Astrocyte (in vitro differentiated cells and primary cell): ENCODE results near the gene KDM6A.

Experiments used
- EZH2 ChIP-seq: IDR thresholded peaks from 2 replicates; pipeline ENCODE4 v1.6.1; 2012; ENCODE audit warnings: mild to moderate bottlenecking, low read length, inconsistent platforms; ENCODE audit not compliant: insufficient read depth
- TF ChIP-seq, protein P1 (sequence below): IDR thresholded peaks from 2 replicates; pipeline ENCODE4 v1.5.1; 2011; ENCODE audit warnings: low read depth, mild to moderate bottlenecking, inconsistent platforms, low read length, moderate library complexity; ENCODE audit not compliant: insufficient read depth

DNA sequence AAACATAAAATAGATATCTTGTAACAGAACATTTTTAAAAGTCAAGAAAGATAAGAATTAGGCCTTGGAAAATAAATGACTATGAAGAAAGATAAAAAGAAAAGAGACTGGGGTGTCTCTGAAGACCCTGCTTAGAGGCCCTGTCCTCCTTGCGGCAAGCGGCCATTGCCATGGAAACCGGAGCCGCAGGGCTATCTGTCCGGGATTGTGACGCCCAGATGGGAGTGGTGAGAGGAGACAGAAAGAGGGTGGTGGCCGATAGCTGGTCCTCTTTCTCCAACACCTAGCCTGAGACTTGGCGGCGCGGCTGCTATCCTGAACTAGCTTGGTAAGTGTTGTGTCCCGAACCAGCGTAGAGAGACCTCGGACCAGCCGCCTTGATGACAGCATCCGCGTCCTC is 29.2 kb upstream of the KDM6A start, which contains the start of gene DUSP21:
- TF ChIP-seq, protein P1, sequence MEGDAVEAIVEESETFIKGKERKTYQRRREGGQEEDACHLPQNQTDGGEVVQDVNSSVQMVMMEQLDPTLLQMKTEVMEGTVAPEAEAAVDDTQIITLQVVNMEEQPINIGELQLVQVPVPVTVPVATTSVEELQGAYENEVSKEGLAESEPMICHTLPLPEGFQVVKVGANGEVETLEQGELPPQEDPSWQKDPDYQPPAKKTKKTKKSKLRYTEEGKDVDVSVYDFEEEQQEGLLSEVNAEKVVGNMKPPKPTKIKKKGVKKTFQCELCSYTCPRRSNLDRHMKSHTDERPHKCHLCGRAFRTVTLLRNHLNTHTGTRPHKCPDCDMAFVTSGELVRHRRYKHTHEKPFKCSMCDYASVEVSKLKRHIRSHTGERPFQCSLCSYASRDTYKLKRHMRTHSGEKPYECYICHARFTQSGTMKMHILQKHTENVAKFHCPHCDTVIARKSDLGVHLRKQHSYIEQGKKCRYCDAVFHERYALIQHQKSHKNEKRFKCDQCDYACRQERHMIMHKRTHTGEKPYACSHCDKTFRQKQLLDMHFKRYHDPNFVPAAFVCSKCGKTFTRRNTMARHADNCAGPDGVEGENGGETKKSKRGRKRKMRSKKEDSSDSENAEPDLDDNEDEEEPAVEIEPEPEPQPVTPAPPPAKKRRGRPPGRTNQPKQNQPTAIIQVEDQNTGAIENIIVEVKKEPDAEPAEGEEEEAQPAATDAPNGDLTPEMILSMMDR = no peak
- no peak for TF ChIP-seq EZH2
